Measurements from ENCODE around the gene CCL19. TPM values are rescaled to one million over a fixed set of nuclear protein-coding genes. Genes with fewer than 3 reads are reported as not detected.

Gene CCL19
- total RNA-seq, 2 donors from 2014 or later: not detected

DNA sequence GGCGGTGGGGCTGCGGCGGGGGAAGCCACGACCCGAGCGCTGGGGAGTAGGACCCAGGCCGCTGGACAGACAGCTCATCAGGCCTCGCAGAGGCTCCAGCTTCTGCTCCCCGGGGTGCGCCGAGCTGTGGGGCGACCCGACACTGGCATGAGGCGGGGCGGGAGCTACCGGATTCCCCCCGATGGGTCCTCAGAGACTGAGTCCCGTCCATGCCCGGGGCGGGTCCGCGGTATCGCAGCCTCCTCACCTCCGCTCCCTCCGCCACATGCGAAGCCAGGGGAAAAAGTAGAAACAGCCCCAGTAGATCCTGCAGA is 26.1 kb downstream of the CCL19 start:
- peak overlapping the region; percentile 92 for H3K4me3 Mint-ChIP-seq
- peak overlapping the region; percentile 74 for H3K27ac Mint-ChIP-seq
- ATAC-seq (replicated peaks in 1 of 2) (peak; percentile 26 to 31), DNase-seq (no peak)
- peaks cover 37% of the 10 kb centered on the region for H3K4me1 Mint-ChIP-seq (ENCODE audit: low read depth)
- H3K9me3 Mint-ChIP-seq: peaks cover 3 to 6% of the 10 kb centered on the region in 2 donors
- peaks cover 5 to 6% of the 10 kb centered on the region in 2 donors for H3K36me3 Mint-ChIP-seq (ENCODE audit: insufficient read depth in 2 of 2)
- H3K27me3 Mint-ChIP-seq (ENCODE audit: low read depth): no peaks in the 10 kb centered on the region

DNA sequence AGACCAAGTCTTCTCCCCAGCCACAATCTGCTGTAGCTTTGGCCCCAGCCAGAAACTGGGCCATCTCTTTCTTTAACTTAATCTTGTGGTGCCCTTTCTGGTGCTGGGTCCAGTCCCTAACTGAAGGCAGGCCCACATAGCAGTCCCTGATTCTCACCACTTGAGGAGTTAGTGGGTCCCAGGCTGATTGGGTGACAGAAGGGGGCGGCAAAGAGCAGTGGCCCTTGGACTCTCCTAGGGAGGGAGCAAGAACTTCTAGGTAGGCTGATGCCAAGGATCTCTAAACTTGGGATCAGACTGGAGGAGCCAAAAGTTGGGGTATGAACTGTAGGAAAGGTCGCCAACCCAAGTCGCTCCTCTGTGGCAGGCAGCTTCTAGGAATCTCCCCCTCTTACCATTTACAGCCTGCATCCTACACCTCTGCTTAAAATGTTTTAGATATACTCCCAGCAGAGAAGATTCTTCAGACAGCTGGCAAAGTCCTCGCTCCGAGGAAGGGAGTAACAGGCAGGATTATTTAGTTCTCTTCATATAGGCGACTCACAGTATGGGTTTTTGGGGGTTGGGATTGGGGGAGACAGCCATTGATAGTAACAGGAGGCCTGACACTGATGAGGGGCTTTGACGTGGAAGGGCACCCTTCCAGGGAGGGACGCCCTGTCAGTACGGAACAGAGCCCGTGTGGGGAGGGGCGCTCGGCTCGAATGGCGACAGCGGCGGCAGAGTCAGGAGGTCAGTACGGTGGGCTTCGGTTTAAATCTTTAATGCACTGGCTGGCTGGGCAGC is 26.6 kb downstream of the CCL19 start:
- Mint-ChIP-seq H3K9me3 (peaks cover 3 to 4% of the 10 kb centered on the region in 2 donors), H3K4me1 (ENCODE audit: low read depth) (peaks cover 40% of the 10 kb centered on the region), H3K36me3 (ENCODE audit: insufficient read depth in 2 of 2) (peaks cover 5 to 6% of the 10 kb centered on the region in 2 donors), H3K27me3 (ENCODE audit: low read depth) (no peaks in the 10 kb centered on the region), H3K27ac (peak overlapping the region; percentile 74), H3K4me3 (peak overlapping the region; percentile 92)
- ATAC-seq (replicated peaks in 1 of 2) (peak; percentile 60 to 67), DNase-seq (peak; percentile 82 to 86)

DNA sequence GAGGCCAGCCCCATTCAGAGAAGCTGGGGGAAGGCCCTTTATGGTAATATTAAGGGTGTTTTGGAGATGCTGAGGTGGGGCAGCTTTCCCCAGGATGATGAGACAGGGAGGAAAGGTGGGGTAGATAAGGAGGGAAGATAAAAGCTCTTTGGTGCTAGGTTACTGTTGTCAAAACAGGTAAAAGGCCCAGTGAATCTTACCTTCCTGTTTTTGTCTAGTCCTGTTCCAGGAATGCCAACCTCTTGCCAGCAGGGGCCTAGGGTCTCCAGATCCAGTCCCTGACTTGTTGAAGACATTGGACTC is 27.8 kb downstream of the CCL19 start:
- H3K4me1 Mint-ChIP-seq (ENCODE audit: low read depth): peaks cover 46% of the 10 kb centered on the region

DNA sequence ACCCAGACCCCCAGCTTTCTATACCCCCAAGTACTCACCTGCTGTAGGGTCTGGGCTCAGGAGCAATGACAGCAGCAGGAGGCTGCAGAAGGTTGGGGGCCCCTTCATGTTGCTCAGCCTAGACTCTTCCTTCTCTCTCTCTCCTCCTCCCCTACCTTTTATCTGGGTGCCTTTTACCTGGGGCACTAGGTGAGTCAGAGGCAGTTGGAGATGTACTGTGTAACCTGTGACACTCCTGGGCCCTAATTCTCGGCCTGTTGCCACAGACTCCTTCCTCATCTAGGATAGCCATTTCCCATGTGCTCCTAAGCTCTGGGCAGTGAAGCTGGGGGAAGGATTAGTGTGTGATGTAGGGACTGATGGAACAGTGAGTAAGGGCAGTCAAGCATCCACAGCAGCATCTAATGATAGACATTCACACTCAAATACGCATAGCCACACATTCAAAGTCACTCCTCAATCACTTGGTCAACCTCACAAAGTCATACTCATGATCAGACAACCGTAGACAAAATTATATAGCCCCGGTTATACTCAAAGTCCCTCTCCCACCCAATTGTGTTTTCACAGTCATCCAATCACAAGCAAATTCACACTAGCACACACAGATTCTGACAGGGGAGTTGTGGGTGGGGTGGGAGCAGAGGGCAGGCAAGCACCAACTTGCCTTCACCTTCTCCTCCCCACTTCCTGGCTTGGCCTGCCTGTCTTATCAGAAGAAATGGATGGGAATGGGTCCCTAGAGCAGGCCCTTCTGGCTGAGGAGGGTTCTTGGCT is 28.4 kb downstream of the CCL19 start, which contains the start of gene CCL27:
Gene CCL27, minus strand, starts transcription at position 132 of the 777 bp plus-strand sequence. Its CDS starts 24 bp downstream, at position 108.
- Mint-ChIP-seq H3K36me3 (ENCODE audit: insufficient read depth in 2 of 2) (no peaks in the 10 kb centered on the region), H3K27me3 (ENCODE audit: low read depth) (no peaks in the 10 kb centered on the region), H3K4me3 (peak within 1 kb of the TSS in 1 of 2 donors; percentile 19), H3K9me3 (no peaks in the 10 kb centered on the region), H3K4me1 (ENCODE audit: low read depth) (peaks cover 46% of the 10 kb centered on the region), H3K27ac (no peak within 1 kb of the TSS)
- ATAC-seq (replicated peaks in 1 of 2): no peak
- DNase-seq: no peak

More for the DNA sequence above, 27.8 kb downstream of the CCL19 start:
- Mint-ChIP-seq H3K27ac (no peak overlapping the region), H3K36me3 (ENCODE audit: insufficient read depth in 2 of 2) (no peaks in the 10 kb centered on the region), H3K4me3 (no peak overlapping the region), H3K27me3 (ENCODE audit: low read depth) (no peaks in the 10 kb centered on the region), H3K9me3 (no peaks in the 10 kb centered on the region)
- DNase-seq (no peak), ATAC-seq (replicated peaks in 1 of 2) (no peak)

DNA sequence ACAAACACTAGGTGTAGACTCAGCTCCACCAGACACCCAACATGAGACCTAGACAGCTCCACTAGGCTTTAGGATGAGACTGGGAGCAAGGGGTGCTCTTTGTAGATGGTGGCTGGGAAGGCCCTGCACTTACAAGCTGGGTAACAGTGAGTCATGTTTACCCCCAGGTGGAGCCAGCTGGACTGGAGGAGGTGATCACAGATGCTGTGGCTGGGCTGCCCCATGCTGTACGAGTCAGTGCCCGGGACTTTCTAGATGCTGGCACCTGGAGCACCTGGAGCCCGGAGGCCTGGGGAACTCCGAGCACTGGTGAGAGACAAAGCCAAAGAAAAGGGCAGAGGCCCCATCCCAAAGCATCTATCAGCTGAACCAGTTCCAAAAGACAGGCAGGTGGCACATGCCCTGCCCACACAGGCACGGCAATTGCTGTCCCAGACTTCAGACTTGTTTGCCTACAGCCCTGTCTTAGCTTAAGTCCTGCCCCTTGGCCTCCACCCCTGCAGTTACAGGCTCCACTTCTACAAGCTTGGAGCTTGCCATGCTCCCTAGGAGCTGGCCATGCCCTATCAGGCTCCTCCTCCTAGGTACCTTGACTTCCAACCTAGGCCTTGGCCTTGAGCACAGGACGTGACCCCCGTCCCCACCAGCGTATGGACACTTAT is 31.4 kb downstream of the CCL19 start:
- H3K36me3 Mint-ChIP-seq (ENCODE audit: insufficient read depth in 2 of 2): no peaks in the 10 kb centered on the region
- H3K4me3 Mint-ChIP-seq: no peak overlapping the region
- H3K27ac Mint-ChIP-seq: no peak overlapping the region
- H3K27me3 Mint-ChIP-seq (ENCODE audit: low read depth): no peaks in the 10 kb centered on the region
- no peak for ATAC-seq (replicated peaks in 1 of 2)
- H3K9me3 Mint-ChIP-seq: no peaks in the 10 kb centered on the region
- peaks cover 36% of the 10 kb centered on the region for H3K4me1 Mint-ChIP-seq (ENCODE audit: low read depth)
- no peak for DNase-seq

DNA sequence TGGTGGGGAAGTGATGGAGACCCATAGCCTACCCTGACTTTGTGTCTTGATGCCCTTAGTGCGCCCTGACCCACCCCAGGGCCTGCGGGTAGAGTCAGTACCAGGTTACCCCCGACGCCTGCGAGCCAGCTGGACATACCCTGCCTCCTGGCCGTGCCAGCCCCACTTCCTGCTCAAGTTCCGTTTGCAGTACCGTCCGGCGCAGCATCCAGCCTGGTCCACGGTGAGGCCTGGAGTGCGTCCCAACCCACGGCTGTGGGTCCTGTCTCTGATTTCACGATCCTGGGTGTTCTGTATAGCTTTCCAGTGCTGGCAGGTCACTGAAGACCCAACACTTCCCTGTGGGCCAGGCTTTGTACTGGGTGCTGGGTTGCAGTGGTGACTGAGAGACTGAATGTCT is 32.6 kb downstream of the CCL19 start:
- H3K27ac Mint-ChIP-seq: no peak overlapping the region
- no peak for ATAC-seq (replicated peaks in 1 of 2)

DNA sequence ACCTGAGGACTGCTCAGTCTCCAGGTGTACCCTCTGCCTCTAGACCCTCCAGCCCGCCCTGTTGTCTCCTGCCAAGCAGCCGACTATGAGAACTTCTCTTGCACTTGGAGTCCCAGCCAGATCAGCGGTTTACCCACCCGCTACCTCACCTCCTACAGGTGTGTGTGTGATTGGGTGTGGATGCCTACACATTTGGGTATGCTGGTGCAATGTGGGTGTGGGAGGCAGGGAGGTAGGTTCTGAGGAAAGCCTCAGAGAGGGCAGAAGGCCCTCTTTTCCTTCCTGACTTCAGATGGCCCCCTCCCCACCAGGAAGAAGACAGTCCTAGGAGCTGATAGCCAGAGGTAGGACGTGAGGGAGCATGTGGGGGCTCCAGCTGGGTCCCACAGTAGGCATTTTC is 34.1 kb downstream of the CCL19 start:
- no peaks in the 10 kb centered on the region for H3K36me3 Mint-ChIP-seq (ENCODE audit: insufficient read depth in 2 of 2)
- ATAC-seq (replicated peaks in 1 of 2): no peak
- H3K27ac Mint-ChIP-seq: no peak overlapping the region
- peaks cover 24% of the 10 kb centered on the region for H3K4me1 Mint-ChIP-seq (ENCODE audit: low read depth)
- no peaks in the 10 kb centered on the region for H3K9me3 Mint-ChIP-seq
- no peaks in the 10 kb centered on the region for H3K27me3 Mint-ChIP-seq (ENCODE audit: low read depth)
- H3K4me3 Mint-ChIP-seq: no peak overlapping the region
- DNase-seq: no peak

More for the DNA sequence above, 32.6 kb downstream of the CCL19 start:
- no peak overlapping the region for H3K4me3 Mint-ChIP-seq
- H3K4me1 Mint-ChIP-seq (ENCODE audit: low read depth): peaks cover 23% of the 10 kb centered on the region
- no peaks in the 10 kb centered on the region for H3K36me3 Mint-ChIP-seq (ENCODE audit: insufficient read depth in 2 of 2)
- no peak for DNase-seq
- H3K27me3 Mint-ChIP-seq (ENCODE audit: low read depth): no peaks in the 10 kb centered on the region
- no peaks in the 10 kb centered on the region for H3K9me3 Mint-ChIP-seq

DNA sequence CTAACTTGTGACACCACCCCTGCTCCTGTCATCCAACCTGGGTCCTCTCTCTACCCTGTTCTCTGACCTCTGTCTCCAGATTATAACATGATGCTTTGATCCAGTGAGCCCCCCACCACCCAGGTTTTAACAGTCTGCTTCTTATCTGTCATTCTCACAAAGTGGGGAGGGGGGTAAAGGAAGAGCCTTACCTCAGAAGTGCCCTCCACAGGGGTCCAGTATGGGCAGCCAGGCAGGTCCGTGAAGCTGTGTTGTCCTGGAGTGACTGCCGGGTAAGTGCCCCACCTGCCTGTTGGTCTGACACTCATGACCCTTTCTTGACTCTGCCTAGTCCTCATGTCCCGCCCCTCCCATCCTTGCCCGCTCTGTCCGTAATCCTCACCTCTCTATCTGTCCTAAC is 35.7 kb downstream of the CCL19 start:
- no peaks in the 10 kb centered on the region for H3K9me3 Mint-ChIP-seq
- no peaks in the 10 kb centered on the region for H3K36me3 Mint-ChIP-seq (ENCODE audit: insufficient read depth in 2 of 2)
- H3K4me1 Mint-ChIP-seq (ENCODE audit: low read depth): peaks cover 28% of the 10 kb centered on the region
- no peak overlapping the region for H3K27ac Mint-ChIP-seq
- ATAC-seq (replicated peaks in 1 of 2) (no peak), DNase-seq (no peak)
- no peak overlapping the region for H3K4me3 Mint-ChIP-seq
- no peaks in the 10 kb centered on the region for H3K27me3 Mint-ChIP-seq (ENCODE audit: low read depth)

DNA sequence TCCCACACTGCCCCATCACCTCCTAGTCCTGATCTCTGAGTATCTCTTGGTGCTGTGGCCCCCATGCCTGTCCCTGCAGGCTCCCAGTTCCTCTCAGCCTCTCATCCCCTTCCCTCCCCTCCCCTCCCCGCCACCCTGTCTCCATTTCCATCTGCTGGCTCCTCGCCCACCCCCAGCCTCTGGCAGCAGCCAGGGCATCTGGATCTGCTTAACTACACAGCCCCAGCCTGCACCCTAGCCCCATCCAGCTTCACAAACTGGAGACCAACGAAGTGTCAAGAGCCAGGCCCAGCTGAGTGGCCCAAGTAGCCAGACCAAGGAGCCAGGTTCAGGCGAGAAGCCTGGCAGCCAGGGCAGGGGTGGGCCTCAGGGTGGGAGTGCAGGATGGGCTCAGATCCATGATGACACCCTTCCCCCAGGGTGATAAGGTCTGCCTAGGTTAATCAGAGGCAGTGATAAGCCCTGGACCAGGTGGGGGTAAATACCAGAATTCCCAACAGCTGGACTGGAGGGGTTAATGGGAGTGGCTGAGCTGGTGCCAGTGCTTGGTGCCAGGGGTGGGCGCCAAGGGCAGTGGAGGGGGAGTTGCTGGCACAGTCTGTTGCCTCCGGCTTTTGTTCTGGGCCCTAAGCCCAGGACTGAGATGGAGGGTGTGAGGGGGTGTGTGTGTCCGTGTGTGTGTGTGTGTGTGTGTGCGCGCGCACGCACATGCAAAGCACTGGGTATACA is 36.6 kb downstream of the CCL19 start:
- no peak for ATAC-seq (replicated peaks in 1 of 2)
- Mint-ChIP-seq H3K9me3 (no peaks in the 10 kb centered on the region), H3K36me3 (ENCODE audit: insufficient read depth in 2 of 2) (peaks cover 0 to 1% of the 10 kb centered on the region in 2 donors), H3K4me1 (ENCODE audit: low read depth) (peaks cover 26% of the 10 kb centered on the region), H3K4me3 (no peak overlapping the region), H3K27ac (no peak overlapping the region), H3K27me3 (ENCODE audit: low read depth) (no peaks in the 10 kb centered on the region)
- DNase-seq: no peak

DNA sequence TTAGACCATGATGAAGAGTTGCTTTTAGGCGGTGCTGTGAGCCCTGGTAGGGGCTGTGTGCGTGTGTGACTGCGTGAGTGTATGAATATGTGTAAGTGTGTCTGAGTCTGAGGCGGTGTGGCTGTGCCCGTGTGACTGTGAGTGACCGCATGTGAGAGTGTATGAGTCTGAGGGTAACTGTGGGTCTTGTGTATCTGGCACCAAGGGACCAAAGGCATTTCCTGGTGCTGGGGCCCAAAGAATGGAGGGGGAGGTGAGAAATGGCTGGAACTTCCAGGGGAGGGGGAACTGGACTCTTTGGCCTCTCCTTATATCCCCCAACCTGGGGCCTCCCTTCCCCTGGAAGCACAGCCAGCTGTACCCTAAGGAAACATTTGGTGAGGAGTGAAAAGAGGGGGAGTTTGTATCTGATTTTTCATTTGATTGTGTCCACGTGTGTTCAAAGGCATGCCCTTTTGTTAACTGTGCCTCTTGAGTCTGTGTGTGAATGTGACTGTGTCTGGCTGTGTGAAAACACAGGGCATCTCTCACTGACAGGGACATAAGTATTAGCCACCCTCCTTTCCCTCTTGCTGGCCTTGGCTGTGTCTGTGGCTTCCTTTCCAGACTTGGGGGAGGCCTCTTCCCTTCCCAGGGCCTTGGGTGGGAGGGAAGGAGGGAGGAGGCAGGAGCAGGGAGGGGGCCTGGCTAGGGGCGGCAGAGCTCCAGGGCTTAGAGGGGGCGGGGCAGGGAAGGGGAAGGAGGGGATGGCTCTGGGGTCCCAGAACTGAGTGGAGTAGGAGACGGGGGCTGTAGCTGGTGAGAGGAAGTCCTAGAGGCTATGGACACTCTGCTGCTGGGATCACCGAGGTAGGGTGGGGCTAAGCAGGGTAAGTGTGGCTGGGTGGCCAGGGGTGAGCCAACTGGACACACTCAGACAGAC is 37.7 kb downstream of the CCL19 start:
- no peaks in the 10 kb centered on the region for H3K9me3 Mint-ChIP-seq
- no peak overlapping the region for H3K27ac Mint-ChIP-seq
- no peak overlapping the region for H3K4me3 Mint-ChIP-seq
- H3K4me1 Mint-ChIP-seq (ENCODE audit: low read depth): peaks cover 19% of the 10 kb centered on the region
- no peaks in the 10 kb centered on the region for H3K27me3 Mint-ChIP-seq (ENCODE audit: low read depth)
- no peak for DNase-seq
- no peak for ATAC-seq (replicated peaks in 1 of 2)
- peaks cover 2 to 7% of the 10 kb centered on the region in 2 donors for H3K36me3 Mint-ChIP-seq (ENCODE audit: insufficient read depth in 2 of 2)

DNA sequence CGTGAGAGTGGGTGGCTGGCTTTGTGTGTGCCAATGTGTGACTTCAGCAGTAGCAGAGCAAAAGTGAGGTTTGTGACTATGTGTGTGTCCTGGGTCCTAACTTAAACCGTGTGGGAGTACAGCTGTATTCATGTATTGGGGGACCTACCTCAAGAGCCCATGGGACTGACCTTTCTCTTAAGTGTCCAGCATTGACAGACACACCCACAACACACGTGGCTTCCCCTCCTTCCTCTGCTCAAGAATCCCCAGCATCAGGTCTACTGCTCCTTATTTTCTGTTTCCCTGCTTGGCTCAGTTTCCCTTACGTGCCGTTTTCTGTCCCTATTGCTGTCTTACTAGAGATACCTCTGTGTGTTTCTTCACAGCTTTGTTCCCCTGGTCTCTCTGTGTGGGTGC is 38.5 kb downstream of the CCL19 start:
- DNase-seq (no peak), ATAC-seq (replicated peaks in 1 of 2) (no peak)
- Mint-ChIP-seq H3K36me3 (ENCODE audit: insufficient read depth in 2 of 2) (peaks cover 2 to 7% of the 10 kb centered on the region in 2 donors), H3K27me3 (ENCODE audit: low read depth) (no peaks in the 10 kb centered on the region), H3K9me3 (no peaks in the 10 kb centered on the region), H3K4me3 (peak overlapping the region in 1 of 2 donors; percentile 55), H3K4me1 (ENCODE audit: low read depth) (peaks cover 27% of the 10 kb centered on the region), H3K27ac (no peak overlapping the region)

All from activated T-cell treated with anti-CD3 and anti-CD28 coated beads, Interleukin-2, amount 50 U/mL, for 72 hours (primary cell).